T-helper 2 cell treated with Interferon-gamma antibody and Interleukin-4, amounts not matched to agents 100 ng/mL and 5 ng/mL, for 36 hours (primary cell): ENCODE results near the gene SYCE3. TPM values are rescaled to one million over a fixed set of nuclear protein-coding genes. Genes with fewer than 3 reads are reported as not detected.
"Not testable (repeated sequence)": the region's sequence is repeated elsewhere in the genome, so short reads cannot be mapped to it uniquely, and the experiment has no call there.

Experiments
- intact Hi-C: fragments of 100-400 bp; cut with micrococcal nuclease; formaldehyde crosslinking; loops from one replicate; pipeline ENCODE4 v1.15.1; 2023
- total RNA-seq: library from RNA; stranded (reverse); gene quantifications from 2 replicates; pipeline ENCODE4 v1.2.3, GENCODE V29; 2022

SYCE3 gene
- total RNA-seq: not detected in 2 replicates

GRCh38 chr22:50562523-50563412 is at the start of gene SYCE3:
TSS of gene SYCE3 (minus strand) at chr22:50562919. CDS start at chr22:50556405, 6,514 bp downstream.
- intact Hi-C loops: loop anchor here (1.0 to 5.0 kb wide), 5 partner anchors 18 to 60 kb away; partner anchors contain the start of genes CHKB, KLHDC7B and NCAPH2

- intact Hi-C loops: no loop called here
Observed at GRCh38 chr22:50612168-50612527, 49.4 kb upstream of the SYCE3 start.

GRCh38 chr22:50611341-50612060 is 48.8 kb upstream of the SYCE3 start:
- intact Hi-C loops: no loop called here

- intact Hi-C loops: no loop called here
Observed at GRCh38 chr22:50610581-50610980, 47.9 kb upstream of the SYCE3 start.

GRCh38 chr22:50610041-50610451 is 47.3 kb upstream of the SYCE3 start:
- intact Hi-C loops: no loop called here

GRCh38 chr22:50609599-50609998 is 46.9 kb upstream of the SYCE3 start:
- intact Hi-C loops: no loop called here

- intact Hi-C loops: no loop called here
Observed at GRCh38 chr22:50608996-50609395, 46.3 kb upstream of the SYCE3 start.

GRCh38 chr22:50608058-50608840 is 45.5 kb upstream of the SYCE3 start:
- intact Hi-C loops: not testable (repeated sequence)

GRCh38 chr22:50607659-50608020 is 44.9 kb upstream of the SYCE3 start:
- intact Hi-C loops: no loop called here

GRCh38 chr22:50606946-50607658 is 44.4 kb upstream of the SYCE3 start:
- intact Hi-C loops: no loop called here

- intact Hi-C loops: no loop called here
Observed at GRCh38 chr22:50606165-50606945, 43.6 kb upstream of the SYCE3 start.

GRCh38 chr22:50605613-50606074 is 42.9 kb upstream of the SYCE3 start:
- intact Hi-C loops: no loop called here

GRCh38 chr22:50605002-50605612 is 42.4 kb upstream of the SYCE3 start:
- intact Hi-C loops: no loop called here

GRCh38 chr22:50604256-50605001 is 41.7 kb upstream of the SYCE3 start:
- intact Hi-C loops: no loop called here

- intact Hi-C loops: no loop called here
Observed at GRCh38 chr22:50603511-50604255, 41.0 kb upstream of the SYCE3 start.

- intact Hi-C loops: no loop called here
Observed at GRCh38 chr22:50602338-50602700, 39.6 kb upstream of the SYCE3 start.

GRCh38 chr22:50601669-50602337 is 39.1 kb upstream of the SYCE3 start:
- intact Hi-C loops: no loop called here
